Tibial nerve (tissue), 4 donors: ENCODE data around the gene TXLNG. TPM values are rescaled to one million over a fixed set of nuclear protein-coding genes. Genes with fewer than 3 reads are reported as not detected.

Experiments used
- DNase-seq, 2 donors: peaks; one replicate each; pipeline ENCODE4 v3.0.0-alpha.2; 2019; ENCODE audit warnings: low spot score in 2 of 2
- H3K27ac ChIP-seq, 4 donors: fragments of 200-600 bp; sonication (generic) in 3 of 4; one replicate each; pipeline ENCODE4 v1.5.1; 2017 to 2019; ENCODE audit warnings: mild to moderate bottlenecking in 1 of 4
- H3K27me3 ChIP-seq, 2 donors: fragments of 200-600 bp; sonication (generic) in 1 of 2; one replicate each; pipeline versions ENCODE4 v1.5.1 to v1.6.0; 2017 to 2019
- H3K36me3 ChIP-seq, 3 donors: fragments of 200-600 bp; sonication (generic); one replicate each; pipeline ENCODE4 v1.5.1; 2018 to 2019
- H3K4me1 ChIP-seq, 4 donors: fragments of 200-600 bp; sonication (generic) in 3 of 4; one replicate each; pipeline ENCODE4 v1.5.1; 2017 to 2019
- H3K4me3 ChIP-seq, 4 donors: fragments of 200-600 bp; sonication (generic) in 3 of 4; one replicate each; pipeline ENCODE4 v1.5.1; 2017 to 2019; ENCODE audit warnings: mild to moderate bottlenecking in 1 of 4, moderate library complexity in 1 of 4
- H3K9me3 ChIP-seq, 4 donors: fragments of 200-600 bp; sonication (generic) in 3 of 4; one replicate each; pipeline ENCODE4 v1.5.1; 2017 to 2019
- CTCF ChIP-seq, 5 experiments: fragments of 200-600 bp in 3 of 5; fragments of 450-650 bp in 2 of 5; sonication (generic) in 3 of 5; IDR thresholded peaks; one replicate each; pipeline ENCODE4 v1.5.1; 2016 to 2019; ENCODE audit warnings: antibody characterized with exemption in 5 of 5, mild to moderate bottlenecking in 3 of 5, moderate library complexity in 2 of 5
- EP300 ChIP-seq, 2 donors: sonication (generic); formaldehyde crosslinking; IDR thresholded peaks; one replicate each; pipeline ENCODE4 v1.6.1; 2017; ENCODE audit warnings: antibody characterized with exemption in 2 of 2, mild to moderate bottlenecking in 1 of 2
- POLR2A ChIP-seq, 2 donors: fragments of 450-650 bp; IDR thresholded peaks; one replicate each; pipeline ENCODE4 v1.6.1; 2017; ENCODE audit warnings: antibody characterized with exemption in 2 of 2, mild to moderate bottlenecking in 2 of 2, moderate library complexity in 2 of 2
- WGBS, 2 donors: methylation state at CpG; one replicate each; pipeline ENCODE4 v1.1.5; 2018; 5-methylcytosine and 5-hydroxymethylcytosine counted together
- total RNA-seq, 4 donors: library from RNA; depleted of rRNA; stranded (reverse); fragments of >200 nt; gene quantifications; one replicate each; pipeline ENCODE4 v1.1.0, GENCODE V29; 2016

The TXLNG gene
- total RNA-seq, 4 donors from 2014 or later, result 16.3 to 22.2 (median 20.0) TPM

- Histone ChIP-seq H3K4me3 (peak overlapping the region in 3 of 4 donors; percentile 62 to 76 (median 63)), H3K36me3 (no peaks in the 10 kb centered on the region), H3K9me3 (no peaks in the 10 kb centered on the region), H3K27ac (peak overlapping the region in 2 of 4 donors; percentile 90 to 95), H3K27me3 (peaks cover 0 to 18% of the 10 kb centered on the region in 2 donors), H3K4me1 (peaks cover 0 to 22% (median 6%) of the 10 kb centered on the region in 4 donors)
- TF ChIP-seq CTCF (IDR thresholded peaks at IDR 0.05), result no peak
- TF ChIP-seq EP300 (IDR thresholded peaks at IDR 0.05), result no peak
- TF ChIP-seq POLR2A (IDR thresholded peaks at IDR 0.05), result no peak
- DNase-seq, result no peak
- 7 to 35% methylated on average over 7 of the region's 7 CpGs for WGBS, 2 donors
Observed at GRCh38 chrX:16868920-16869319, 82.7 kb downstream of the TXLNG start.

GRCh38 chrX:16869393-16870094 is 83.3 kb downstream of the TXLNG start:
- Histone ChIP-seq H3K27ac (peak overlapping the region; percentile 81 to 96 (median 92)), H3K9me3 (no peaks in the 10 kb centered on the region), H3K27me3 (peaks cover 0 to 20% of the 10 kb centered on the region in 2 donors), H3K36me3 (no peaks in the 10 kb centered on the region), H3K4me3 (peak overlapping the region; percentile 62 to 76 (median 62)), H3K4me1 (peaks cover 0 to 22% (median 6%) of the 10 kb centered on the region in 4 donors)
- TF ChIP-seq CTCF (IDR thresholded peaks at IDR 0.05) (no peak), EP300 (IDR thresholded peaks at IDR 0.05) (no peak), POLR2A (IDR thresholded peaks at IDR 0.05) (no peak)
- WGBS, 2 donors, result 0 to 9% methylated on average over 29 to 68 of the region's 92 CpGs
- DNase-seq, result no peak

GRCh38 chrX:16870095-16870861 is 84.0 kb downstream of the TXLNG start, which contains the start of gene RBBP7:
TSS of gene RBBP7 (minus strand) at chrX:16870362. CDS start at chrX:16870053, 309 bp downstream.
- H3K9me3 ChIP-seq, result no peaks in the 10 kb centered on the region
- no peaks in the 10 kb centered on the region for H3K36me3 ChIP-seq
- TF ChIP-seq CTCF (IDR thresholded peaks at IDR 0.05), result peak in 2 of 5 experiments; percentile 31 to 49
- peak; percentile 71 to 91 for TF ChIP-seq POLR2A (IDR thresholded peaks at IDR 0.05)
- TF ChIP-seq EP300 (IDR thresholded peaks at IDR 0.05), result peak; percentile 58 to 95
- peaks cover 0 to 27% of the 10 kb centered on the region in 2 donors for H3K27me3 ChIP-seq
- 0 to 4% methylated on average over 1 to 37 of the region's 84 CpGs for WGBS, 2 donors
- peak within 1 kb of the TSS; percentile 81 to 96 (median 92) for H3K27ac ChIP-seq
- peaks cover 0 to 22% (median 6%) of the 10 kb centered on the region in 4 donors for H3K4me1 ChIP-seq
- peak within 1 kb of the TSS; percentile 62 to 76 (median 62) for H3K4me3 ChIP-seq
- peak; percentile 74 to 78 for DNase-seq

- Histone ChIP-seq H3K27me3 (peaks cover 0 to 32% of the 10 kb centered on the region in 2 donors), H3K9me3 (no peaks in the 10 kb centered on the region), H3K4me3 (peak overlapping the region; percentile 44 to 76 (median 59)), H3K4me1 (peaks cover 0 to 22% (median 6%) of the 10 kb centered on the region in 4 donors), H3K36me3 (no peaks in the 10 kb centered on the region), H3K27ac (peak overlapping the region; percentile 79 to 90 (median 88))
- WGBS, 2 donors, result 6 to 25% methylated on average over 18 to 40 of the region's 41 CpGs
- peak in 1 of 2 donors; percentile 5 for DNase-seq
- TF ChIP-seq POLR2A (IDR thresholded peaks at IDR 0.05) (no peak), EP300 (IDR thresholded peaks at IDR 0.05) (no peak), CTCF (IDR thresholded peaks at IDR 0.05) (no peak)
Observed at GRCh38 chrX:16870862-16871815, 84.9 kb downstream of the TXLNG start.
